GM12801 (cell line): Measurements from ENCODE around the gene GAB2.

Experiments used
- TF ChIP-seq, protein P1 (sequence below): IDR thresholded peaks from one replicate; pipeline ENCODE4 v1.5.1; 2011; ENCODE audit warnings: control low read depth; ENCODE audit not compliant: insufficient read length; ENCODE audit errors: extremely low read depth

The GAB2 gene

DNA sequence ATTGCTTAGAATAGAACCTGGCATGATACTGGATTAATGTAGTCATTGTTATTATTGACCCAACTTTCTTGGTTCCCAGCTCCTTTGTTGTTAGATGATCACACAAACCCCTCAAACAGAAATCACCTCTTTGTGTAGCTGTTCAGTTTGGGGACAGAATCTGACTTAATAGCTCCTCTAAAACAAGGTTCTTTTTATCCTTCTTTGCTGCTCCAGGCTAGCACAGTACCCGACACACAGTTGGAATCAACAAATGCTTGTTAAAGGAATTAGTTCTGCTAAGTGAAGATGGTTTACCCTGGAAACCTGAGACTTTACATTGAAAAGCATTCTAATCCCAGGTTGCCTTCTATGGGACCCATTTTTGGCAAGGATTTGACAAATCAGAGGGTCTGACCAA lies 43.9 kb downstream of the GAB2 start:
- TF ChIP-seq, protein P1, sequence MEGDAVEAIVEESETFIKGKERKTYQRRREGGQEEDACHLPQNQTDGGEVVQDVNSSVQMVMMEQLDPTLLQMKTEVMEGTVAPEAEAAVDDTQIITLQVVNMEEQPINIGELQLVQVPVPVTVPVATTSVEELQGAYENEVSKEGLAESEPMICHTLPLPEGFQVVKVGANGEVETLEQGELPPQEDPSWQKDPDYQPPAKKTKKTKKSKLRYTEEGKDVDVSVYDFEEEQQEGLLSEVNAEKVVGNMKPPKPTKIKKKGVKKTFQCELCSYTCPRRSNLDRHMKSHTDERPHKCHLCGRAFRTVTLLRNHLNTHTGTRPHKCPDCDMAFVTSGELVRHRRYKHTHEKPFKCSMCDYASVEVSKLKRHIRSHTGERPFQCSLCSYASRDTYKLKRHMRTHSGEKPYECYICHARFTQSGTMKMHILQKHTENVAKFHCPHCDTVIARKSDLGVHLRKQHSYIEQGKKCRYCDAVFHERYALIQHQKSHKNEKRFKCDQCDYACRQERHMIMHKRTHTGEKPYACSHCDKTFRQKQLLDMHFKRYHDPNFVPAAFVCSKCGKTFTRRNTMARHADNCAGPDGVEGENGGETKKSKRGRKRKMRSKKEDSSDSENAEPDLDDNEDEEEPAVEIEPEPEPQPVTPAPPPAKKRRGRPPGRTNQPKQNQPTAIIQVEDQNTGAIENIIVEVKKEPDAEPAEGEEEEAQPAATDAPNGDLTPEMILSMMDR, result no peak

DNA sequence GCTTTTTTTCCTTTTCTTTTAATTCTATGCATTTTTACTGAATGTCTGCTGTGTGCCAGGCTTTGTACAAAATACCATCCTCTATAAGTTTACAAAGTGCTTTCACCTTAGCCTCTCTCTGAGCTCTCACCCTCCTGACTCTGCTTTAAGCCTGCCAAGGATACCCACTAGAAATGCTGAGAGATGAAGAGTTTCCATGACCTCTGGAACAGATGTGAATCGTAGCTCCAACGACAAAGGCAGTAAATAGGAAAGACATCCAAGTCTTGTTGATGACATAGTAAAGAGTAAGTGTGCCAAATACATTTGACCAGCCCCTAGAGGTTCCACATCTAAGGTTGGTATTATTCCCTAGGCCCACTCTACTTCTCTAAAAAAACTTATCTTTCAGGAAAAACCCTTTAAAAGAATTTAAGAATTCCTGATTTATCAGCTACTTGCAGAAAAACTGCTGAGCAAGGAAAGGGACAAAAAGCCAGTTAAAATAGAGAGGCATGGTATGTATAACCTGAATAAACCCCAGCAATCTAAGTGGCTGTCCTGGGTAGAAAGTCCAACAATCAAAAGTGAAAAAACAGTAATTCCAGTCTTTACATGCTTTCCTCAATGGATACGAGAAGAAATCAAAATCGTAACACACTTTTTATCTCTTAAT lies 45.4 kb downstream of the GAB2 start:
- TF ChIP-seq, protein P1, result no peak

DNA sequence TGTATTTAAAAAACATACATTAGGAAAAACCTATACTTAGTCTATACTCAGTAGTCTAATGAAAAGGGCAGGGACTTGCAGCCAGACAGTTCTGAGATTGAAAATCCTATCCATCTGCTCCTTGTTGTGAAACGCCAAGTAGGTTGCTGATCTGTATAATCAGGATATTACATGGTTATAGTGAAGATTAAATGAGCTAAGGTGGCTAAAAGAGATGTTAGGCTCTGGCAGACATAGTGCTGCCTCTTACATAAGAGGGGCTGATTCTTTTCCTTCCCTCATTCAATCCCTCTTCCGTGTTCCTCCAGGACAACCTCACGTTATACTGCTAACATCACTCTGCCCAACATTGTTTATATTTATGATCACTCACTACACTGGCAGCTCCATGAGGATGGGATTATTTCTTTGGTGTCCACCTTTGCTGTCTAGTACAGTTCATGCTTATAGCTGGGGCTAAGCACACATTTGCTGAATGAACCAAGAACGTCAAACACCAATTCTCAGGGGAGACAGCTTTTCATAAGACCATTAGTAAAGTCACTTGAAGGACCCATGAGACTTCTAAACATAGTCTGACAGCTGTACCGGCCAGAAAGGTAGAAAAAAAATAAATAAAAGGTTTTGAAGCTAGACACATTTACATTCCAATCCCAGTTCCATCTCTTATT lies 46.3 kb downstream of the GAB2 start:
- TF ChIP-seq, protein P1, result no peak

DNA sequence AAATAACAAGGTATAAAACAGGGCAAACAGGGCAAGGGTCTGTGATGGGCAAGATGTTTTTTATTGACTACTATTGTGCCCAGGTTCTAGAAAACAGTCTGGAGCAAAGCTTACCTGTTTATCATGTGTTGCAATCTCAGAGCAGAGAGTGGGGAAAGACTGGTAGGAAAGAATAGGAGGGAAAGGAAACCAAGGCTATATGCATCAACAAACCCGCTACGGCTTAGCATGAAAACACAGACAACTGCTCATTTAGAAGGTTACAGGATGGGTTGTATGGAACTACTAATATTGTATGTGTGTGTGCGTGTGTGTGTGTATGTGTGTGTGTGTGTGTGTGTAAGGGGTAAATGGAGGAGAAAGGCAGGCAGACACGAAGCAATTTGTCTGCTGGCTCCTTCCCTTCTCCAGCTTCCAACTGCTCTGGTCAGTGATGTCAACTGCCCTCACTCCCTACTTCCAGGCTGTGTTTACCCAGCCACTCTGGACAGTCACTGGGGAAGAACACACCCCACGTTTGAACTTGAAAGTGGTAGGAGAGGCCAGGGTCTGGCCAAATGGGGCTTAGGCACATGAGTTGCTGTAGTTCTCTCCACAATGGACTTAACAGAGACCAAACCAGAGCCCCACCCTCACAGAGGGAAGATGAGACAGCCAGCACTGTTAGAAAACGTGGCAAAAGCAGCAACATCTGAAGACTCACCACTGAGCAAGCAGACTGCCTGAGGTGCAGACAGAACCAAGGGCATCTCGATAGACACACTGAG lies 47.0 kb downstream of the GAB2 start:
- TF ChIP-seq, protein P1, result no peak

DNA sequence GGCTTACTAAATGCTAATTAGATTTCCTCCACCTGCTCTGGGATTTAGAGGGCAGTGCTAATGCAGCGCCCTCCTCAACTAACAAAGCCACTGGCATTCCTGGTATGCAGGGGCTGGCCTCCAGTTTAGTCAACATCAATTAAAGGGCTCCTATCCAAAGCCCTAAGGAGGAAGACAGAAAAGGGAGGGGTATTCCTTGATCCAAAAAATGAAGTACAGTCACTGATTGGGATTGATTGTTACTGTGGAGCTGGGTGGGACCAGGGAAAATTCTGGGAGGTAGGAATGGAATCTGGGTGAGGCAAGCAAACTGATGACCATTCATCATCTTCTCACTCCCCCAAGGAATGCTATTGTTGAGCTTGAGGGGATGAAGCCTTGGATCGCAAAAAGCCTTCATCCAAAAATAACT lies 52.2 kb downstream of the GAB2 start:
- TF ChIP-seq, protein P1, result no peak

DNA sequence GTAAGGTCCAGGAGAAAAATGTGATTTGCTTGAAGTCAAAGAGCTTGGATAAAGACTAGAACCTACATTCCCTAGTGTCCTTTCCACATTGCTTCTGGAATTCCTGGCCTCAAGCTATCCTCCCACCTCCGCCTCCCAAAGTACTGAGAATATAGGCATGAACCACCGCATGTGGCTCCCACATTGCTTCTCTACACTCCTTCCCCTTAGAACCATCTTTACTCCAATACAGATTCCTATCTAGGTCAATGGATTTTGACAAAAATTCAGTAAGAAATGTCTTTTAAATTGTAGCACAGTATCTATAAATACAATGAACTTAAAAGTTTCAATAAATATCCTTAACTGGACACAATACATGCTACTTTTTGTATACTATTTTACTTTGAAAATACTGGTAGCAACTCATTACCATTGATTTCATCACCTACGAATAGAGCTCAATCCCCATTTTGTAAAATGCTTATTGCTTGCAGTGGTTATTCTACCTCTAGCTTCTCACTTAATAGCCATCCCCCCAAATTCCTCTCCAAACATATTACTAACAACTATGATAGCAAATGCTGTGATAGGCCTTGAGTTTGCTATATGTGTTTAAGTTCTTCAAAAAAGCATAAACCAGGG lies 53.4 kb downstream of the GAB2 start:
- TF ChIP-seq, protein P1, result no peak

DNA sequence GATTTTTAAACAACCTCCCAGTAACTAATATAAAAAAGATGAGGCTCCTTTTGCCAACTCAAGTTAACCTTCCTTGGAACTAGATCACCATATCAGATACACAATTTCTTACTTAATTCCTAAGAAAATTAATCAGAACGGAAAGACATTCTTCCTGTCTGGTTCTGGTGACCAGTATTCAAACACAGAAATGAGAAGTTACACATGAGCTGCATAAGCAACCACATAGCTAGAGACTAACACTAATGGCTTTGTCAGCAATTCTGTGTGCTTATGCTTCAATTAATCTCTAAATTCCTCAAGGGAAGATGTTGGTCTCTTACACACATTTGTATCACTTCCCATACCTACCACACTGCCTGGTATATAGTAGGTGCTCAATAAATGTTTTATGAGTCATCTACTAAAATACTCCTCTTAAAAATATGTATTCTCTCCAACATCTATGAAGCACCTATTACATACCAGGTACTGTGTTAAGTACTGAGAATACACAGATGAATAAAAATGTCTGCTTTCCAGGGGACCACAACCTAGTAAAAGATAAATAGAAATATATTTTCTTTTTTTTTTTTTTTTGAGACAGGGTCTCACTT lies 54.5 kb downstream of the GAB2 start:
- TF ChIP-seq, protein P1, result no peak
